Measurements from ENCODE around the gene TGFBR3L.
"Not testable (repeated sequence)": the region's sequence is repeated elsewhere in the genome, so short reads cannot be mapped to it uniquely, and the experiment has no call there.

The TGFBR3L gene

GRCh38 chr19:7917267-7918061 is 2.8 kb downstream of the TGFBR3L start:
- no peak for DNase-seq (ENCODE audit: low read depth in 2 of 2)

GRCh38 chr19:7918062-7918614 is 3.5 kb downstream of the TGFBR3L start:
- not testable (repeated sequence) for DNase-seq (ENCODE audit: low read depth in 2 of 2)

- DNase-seq (ENCODE audit: low read depth in 2 of 2): no peak
Observed at GRCh38 chr19:7918615-7919421, 4.2 kb downstream of the TGFBR3L start.

- peak; percentile 92 for DNase-seq (ENCODE audit: low read depth in 2 of 2)
Observed at GRCh38 chr19:7919610-7920518, 5.2 kb downstream of the TGFBR3L start, which contains the start of gene SNAPC2. SNAPC2 (plus strand) TSS chr19:7920338; CDS start chr19:7920367, 29 bp downstream.

GRCh38 chr19:7920519-7921301 is 6.1 kb downstream of the TGFBR3L start:
- DNase-seq (ENCODE audit: low read depth in 2 of 2): peak; percentile 99 to 100

GRCh38 chr19:7921302-7921966 is 6.8 kb downstream of the TGFBR3L start:
- no peak for DNase-seq (ENCODE audit: low read depth in 2 of 2)

- DNase-seq (ENCODE audit: low read depth in 2 of 2): no peak
Observed at GRCh38 chr19:7921967-7922835, 7.6 kb downstream of the TGFBR3L start.

GRCh38 chr19:7922836-7923195 is 8.2 kb downstream of the TGFBR3L start:
- no peak for DNase-seq (ENCODE audit: low read depth in 2 of 2)

- DNase-seq (ENCODE audit: low read depth in 2 of 2): no peak
Observed at GRCh38 chr19:7923295-7924191, 8.9 kb downstream of the TGFBR3L start.

GRCh38 chr19:7924241-7924640 is 9.6 kb downstream of the TGFBR3L start:
- DNase-seq (ENCODE audit: low read depth in 2 of 2): no peak

GRCh38 chr19:7924651-7925170 is 10.1 kb downstream of the TGFBR3L start:
- no peak for DNase-seq (ENCODE audit: low read depth in 2 of 2)

GRCh38 chr19:7925171-7925851 is 10.7 kb downstream of the TGFBR3L start:
- DNase-seq (ENCODE audit: low read depth in 2 of 2): peak; percentile 56 to 64

- peak; percentile 61 to 69 for DNase-seq (ENCODE audit: low read depth in 2 of 2)
Observed at GRCh38 chr19:7926021-7926726, 11.5 kb downstream of the TGFBR3L start, which contains the start of gene CTXN1. CTXN1 (minus strand) TSS chr19:7926135; CDS start chr19:7925538, 597 bp downstream.

GRCh38 chr19:7926727-7927604 is 12.3 kb downstream of the TGFBR3L start:
- DNase-seq (ENCODE audit: low read depth in 2 of 2): no peak

GRCh38 chr19:7927605-7928333 is 13.1 kb downstream of the TGFBR3L start:
- no peak for DNase-seq (ENCODE audit: low read depth in 2 of 2)

Measured in stimulated activated CD8-positive, alpha-beta memory T cell treated with anti-CD3 and anti-CD28 coated beads, Interleukin-2, amount 100 ng/mL, for 1 hour (primary cell).